ENCODE results near the gene LAMB4. TPM values are rescaled to one million over a fixed set of nuclear protein-coding genes. Genes with fewer than 3 reads are reported as not detected.

LAMB4 gene
- total and polyA plus RNA-seq, 2 donors (not counting 1 experiment from before 2014, with no cell fraction given) = 0.17 to 0.57 TPM

DNA sequence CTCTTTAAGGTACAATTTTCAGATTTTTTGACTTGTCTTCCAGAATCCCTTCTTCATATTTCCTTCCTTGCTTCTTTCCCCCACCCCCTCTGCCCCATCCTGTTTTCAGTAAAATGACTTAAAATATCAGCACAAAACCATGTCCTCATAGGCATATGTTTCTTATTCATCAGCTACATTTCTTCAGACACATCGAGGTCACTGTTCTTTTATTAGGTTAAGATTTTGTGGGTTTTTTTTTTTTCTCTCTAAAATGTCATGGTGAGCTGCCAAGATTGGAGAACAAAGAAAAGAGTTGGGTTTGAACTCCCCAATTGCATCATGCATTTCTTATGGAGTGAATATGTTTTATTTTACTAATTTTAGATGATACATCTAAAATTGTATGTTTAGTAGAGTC lies 35.8 kb downstream of the LAMB4 start:
- peak overlapping the region; percentile 83 for H3K27ac ChIP-seq (ENCODE audit: insufficient read depth, low read length)
- H3K4me1 ChIP-seq (ENCODE audit: control insufficient read depth, extremely low read depth, insufficient read depth, low read length) = peaks cover 31% of the 10 kb centered on the region
- no peaks in the 10 kb centered on the region for H3K9me3 ChIP-seq (ENCODE audit: control insufficient read depth, insufficient read depth, low read depth, low read length)
- no peak for TF ChIP-seq EZH2 (IDR thresholded peaks at IDR 0.05; ENCODE audit: low read length, missing control alignments)
- no peak for TF ChIP-seq CTCF (conservative IDR thresholded peaks at IDR 0.05 in 1 of 2, IDR thresholded peaks at IDR 0.05 in 1 of 2; ENCODE audit: low read depth in 1 of 2, low read length in 2 of 2)
- peak overlapping the region; percentile 25 for H3K9ac ChIP-seq (ENCODE audit: insufficient read depth, low read length)
- no peaks in the 10 kb centered on the region for H3K27me3 ChIP-seq (ENCODE audit: control insufficient read depth, insufficient read depth, low read length)
- H3K79me2 ChIP-seq (ENCODE audit: control insufficient read depth, insufficient read depth, low read length) = no peaks in the 10 kb centered on the region
- no peaks in the 10 kb centered on the region for H3K36me3 ChIP-seq (ENCODE audit: control insufficient read depth, insufficient read depth, low read length)
- H2AFZ ChIP-seq (ENCODE audit: low read length) = no peak overlapping the region
- no peaks in the 10 kb centered on the region for H4K20me1 ChIP-seq (ENCODE audit: control insufficient read depth, extremely low read depth, insufficient read depth, low read length)
- peak; percentile 86 to 98 for DNase-seq (ENCODE audit: low read depth in 2 of 2)
- no peak overlapping the region for H3K4me3 ChIP-seq (replicated peaks in 1 of 4; ENCODE audit: control extremely low read depth in 1 of 4, insufficient read depth in 1 of 4, low read depth in 3 of 4, low read length in 4 of 4)
- peak overlapping the region; percentile 73 for H3K4me2 ChIP-seq (ENCODE audit: extremely low read depth, insufficient read depth, low read length)

DNA sequence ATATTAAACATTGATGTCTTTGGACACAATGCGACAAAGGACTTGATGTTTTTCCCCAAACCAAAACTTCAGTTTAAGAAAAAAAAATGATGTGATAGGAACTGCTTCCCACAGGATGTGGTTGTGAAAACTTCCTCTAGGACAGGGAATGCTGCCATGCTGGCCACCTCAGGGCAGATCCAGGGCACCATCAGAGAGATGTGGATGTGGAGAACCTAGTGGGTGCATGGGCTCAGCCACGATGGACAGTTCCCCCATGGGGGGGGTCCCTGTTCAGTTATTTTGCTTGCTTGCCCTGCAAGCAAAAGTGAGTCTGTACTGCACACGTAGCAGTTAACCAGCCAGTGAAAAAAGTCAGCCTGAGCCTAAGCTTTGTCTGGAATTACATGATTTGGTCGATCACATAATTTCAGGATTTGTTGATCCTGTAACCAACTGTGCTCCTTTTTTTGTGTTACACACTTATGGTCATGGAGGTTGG lies 36.3 kb downstream of the LAMB4 start:
- Histone ChIP-seq H3K4me1 (ENCODE audit: control insufficient read depth, extremely low read depth, insufficient read depth, low read length) (peaks cover 29% of the 10 kb centered on the region), H3K9ac (ENCODE audit: insufficient read depth, low read length) (peak overlapping the region; percentile 25), H4K20me1 (ENCODE audit: control insufficient read depth, extremely low read depth, insufficient read depth, low read length) (no peaks in the 10 kb centered on the region), H3K9me3 (ENCODE audit: control insufficient read depth, insufficient read depth, low read depth, low read length) (no peaks in the 10 kb centered on the region), H2AFZ (ENCODE audit: low read length) (peak overlapping the region; percentile 45), H3K27me3 (ENCODE audit: control insufficient read depth, insufficient read depth, low read length) (no peaks in the 10 kb centered on the region), H3K36me3 (ENCODE audit: control insufficient read depth, insufficient read depth, low read length) (no peaks in the 10 kb centered on the region), H3K4me2 (ENCODE audit: extremely low read depth, insufficient read depth, low read length) (peak overlapping the region; percentile 66), H3K4me3 (replicated peaks in 1 of 4; ENCODE audit: control extremely low read depth in 1 of 4, insufficient read depth in 1 of 4, low read depth in 3 of 4, low read length in 4 of 4) (no peak overlapping the region), H3K79me2 (ENCODE audit: control insufficient read depth, insufficient read depth, low read length) (no peaks in the 10 kb centered on the region), H3K27ac (ENCODE audit: insufficient read depth, low read length) (peak overlapping the region; percentile 83)
- TF ChIP-seq EZH2 (IDR thresholded peaks at IDR 0.05; ENCODE audit: low read length, missing control alignments) = no peak
- TF ChIP-seq CTCF (conservative IDR thresholded peaks at IDR 0.05 in 1 of 2, IDR thresholded peaks at IDR 0.05 in 1 of 2; ENCODE audit: low read depth in 1 of 2, low read length in 2 of 2) = peak in 1 of 2 donors; percentile 3
- DNase-seq (ENCODE audit: low read depth in 2 of 2) = peak; percentile 48 to 68

DNA sequence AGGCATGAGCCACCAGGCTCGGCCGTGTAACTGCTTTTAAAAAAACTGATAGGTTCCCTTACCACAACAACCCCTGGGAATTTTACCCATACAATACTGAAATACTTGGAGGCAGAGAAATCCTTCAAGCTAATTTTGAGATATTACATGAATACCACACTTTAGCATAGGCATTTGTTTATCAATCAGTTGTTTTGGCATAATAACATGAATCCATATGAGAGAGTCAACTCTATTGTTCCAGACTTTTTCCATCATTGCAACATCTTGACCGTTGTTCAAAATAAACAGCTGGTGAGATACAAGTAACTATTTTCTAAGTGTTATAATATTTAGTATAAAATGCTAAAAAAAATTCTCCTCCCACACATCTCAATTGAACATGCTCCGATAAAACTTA lies 36.8 kb downstream of the LAMB4 start:
- H3K4me1 ChIP-seq (ENCODE audit: control insufficient read depth, extremely low read depth, insufficient read depth, low read length) = peaks cover 31% of the 10 kb centered on the region
- peak overlapping the region; percentile 83 for H3K27ac ChIP-seq (ENCODE audit: insufficient read depth, low read length)
- H3K9ac ChIP-seq (ENCODE audit: insufficient read depth, low read length) = no peak overlapping the region
- H3K79me2 ChIP-seq (ENCODE audit: control insufficient read depth, insufficient read depth, low read length) = no peaks in the 10 kb centered on the region
- no peak overlapping the region for H3K4me3 ChIP-seq (replicated peaks in 1 of 4; ENCODE audit: control extremely low read depth in 1 of 4, insufficient read depth in 1 of 4, low read depth in 3 of 4, low read length in 4 of 4)
- no peaks in the 10 kb centered on the region for H3K36me3 ChIP-seq (ENCODE audit: control insufficient read depth, insufficient read depth, low read length)
- H2AFZ ChIP-seq (ENCODE audit: low read length) = no peak overlapping the region
- no peaks in the 10 kb centered on the region for H3K27me3 ChIP-seq (ENCODE audit: control insufficient read depth, insufficient read depth, low read length)
- no peaks in the 10 kb centered on the region for H3K9me3 ChIP-seq (ENCODE audit: control insufficient read depth, insufficient read depth, low read depth, low read length)
- DNase-seq (ENCODE audit: low read depth in 2 of 2) = peak in 1 of 2 donors; percentile 72
- H3K4me2 ChIP-seq (ENCODE audit: extremely low read depth, insufficient read depth, low read length) = no peak overlapping the region
- no peaks in the 10 kb centered on the region for H4K20me1 ChIP-seq (ENCODE audit: control insufficient read depth, extremely low read depth, insufficient read depth, low read length)
- no peak for TF ChIP-seq EZH2 (IDR thresholded peaks at IDR 0.05; ENCODE audit: low read length, missing control alignments)
- TF ChIP-seq CTCF (conservative IDR thresholded peaks at IDR 0.05 in 1 of 2, IDR thresholded peaks at IDR 0.05 in 1 of 2; ENCODE audit: low read depth in 1 of 2, low read length in 2 of 2) = no peak
